MCF 10A (cell line): ENCODE measurements around the gene DYSF. TPM values are rescaled to one million over a fixed set of nuclear protein-coding genes. Genes with fewer than 3 reads are reported as not detected.

Experiments used
- BruUV-seq: library from RNA; stranded (reverse); fragments of 400-500 nt; replicated peaks from 2 replicates; lab custom pipeline; 2021; lab: Mats Ljungman, UMichigan
- CTCF ChIA-PET: fragments of 300-600 bp; sonication (Branson Sonifier 250); formaldehyde crosslinking; extraction: SDS; loops from one replicate; lab custom pipeline; 2021; ENCODE audit warnings: antibody characterized with exemption, inconsistent platforms; lab: Yijun Ruan, JAX
- POLR2A ChIA-PET: fragments of 300-600, 350-650 bp; sonication (Branson Sonifier 250); formaldehyde crosslinking; extraction: SDS; loops from one replicate; lab custom pipeline; 2020; ENCODE audit warnings: antibody characterized with exemption, inconsistent platforms; lab: Yijun Ruan, JAX
- DNase-seq: peaks from one replicate; pipeline ENCODE4 v3.0.0-alpha.2; 2018; ENCODE audit not compliant: unreplicated experiment
- H3K27ac Mint-ChIP-seq: one replicate; pipeline ENCODE4 v1.8.0; 2022; ENCODE audit warnings: mild to moderate bottlenecking, low read depth, mixed read lengths; ENCODE audit not compliant: unreplicated experiment
- H3K27me3 Mint-ChIP-seq: one replicate; pipeline ENCODE4 v1.8.0; 2022; ENCODE audit warnings: mixed read lengths; ENCODE audit not compliant: insufficient read depth, unreplicated experiment
- H3K36me3 Mint-ChIP-seq: one replicate; pipeline ENCODE4 v1.8.0; 2022; ENCODE audit warnings: mild to moderate bottlenecking, moderate library complexity, mixed read lengths; ENCODE audit not compliant: insufficient read depth, unreplicated experiment
- H3K4me1 Mint-ChIP-seq: one replicate; pipeline ENCODE4 v1.8.0; 2022; ENCODE audit warnings: mixed read lengths; ENCODE audit not compliant: insufficient read depth, unreplicated experiment
- H3K4me3 Mint-ChIP-seq: one replicate; pipeline ENCODE4 v1.8.0; 2022; ENCODE audit warnings: mild to moderate bottlenecking, moderate library complexity, mixed read lengths; ENCODE audit not compliant: unreplicated experiment
- H3K9me3 Mint-ChIP-seq: one replicate; pipeline ENCODE4 v1.8.0; 2022; ENCODE audit warnings: mixed read lengths; ENCODE audit not compliant: unreplicated experiment
- CTCF ChIP-seq: fragments of 200-600 bp; IDR thresholded peaks from one replicate; pipeline ENCODE4 v1.8.0; 2022; ENCODE audit warnings: antibody characterized with exemption, mild to moderate bottlenecking; ENCODE audit not compliant: unreplicated experiment
- intact Hi-C: fragments of 100-400 bp; cut with micrococcal nuclease; formaldehyde crosslinking; loops from 2 replicates; pipeline ENCODE4 v1.14.1; 2022
- total RNA-seq: library from RNA; stranded (reverse); gene quantifications from 2 replicates; pipeline ENCODE4 v1.2.3, GENCODE V29; 2022

DYSF gene
- total RNA-seq, 1 experiment from 2014 or later: 2.0 TPM

DNA sequence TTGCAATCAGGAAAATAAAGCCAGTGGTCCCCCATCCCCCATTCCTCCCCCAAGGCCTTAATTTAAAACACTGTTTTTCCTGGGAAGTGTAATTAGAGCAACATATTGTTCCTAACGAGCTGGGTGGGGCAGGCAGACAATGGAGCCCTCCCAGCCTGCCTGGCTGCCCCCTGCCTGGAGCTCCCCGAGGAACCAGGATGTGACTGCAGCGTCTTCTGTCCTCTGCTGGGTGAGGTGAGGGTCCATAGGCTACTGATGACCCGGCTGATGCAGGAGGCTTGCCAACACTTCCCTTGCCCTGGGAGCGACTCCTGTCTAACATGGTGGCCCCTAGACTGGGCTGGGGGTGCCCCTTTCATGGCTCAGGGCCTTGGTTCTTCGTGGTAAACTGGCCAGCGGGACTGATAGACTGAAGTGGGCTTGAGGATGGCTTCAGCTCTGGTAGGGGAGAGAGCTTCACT lies 152.4 kb downstream of the DYSF start:
- no peaks in the 10 kb centered on the region for H3K9me3 Mint-ChIP-seq
- peaks cover 5% of the 10 kb centered on the region for H3K4me1 Mint-ChIP-seq
- ChIA-PET CTCF (interaction anchor here (0.7 to 1.6 kb wide), 3 partner anchors 61 to 374 kb away, joined by 3 to 5 read pairs (median 3); no protein-coding TSS in a partner anchor), POLR2A (no interaction called here)
- no peak overlapping the region for H3K4me3 Mint-ChIP-seq
- H3K27me3 Mint-ChIP-seq: peaks cover 61% of the 10 kb centered on the region
- no peak overlapping the region for H3K27ac Mint-ChIP-seq
- DNase-seq: no peak
- TF ChIP-seq CTCF: no peak
- no peaks in the 10 kb centered on the region for H3K36me3 Mint-ChIP-seq
- BruUV-seq: no TSS peak
- intact Hi-C loops: no loop called here

DNA sequence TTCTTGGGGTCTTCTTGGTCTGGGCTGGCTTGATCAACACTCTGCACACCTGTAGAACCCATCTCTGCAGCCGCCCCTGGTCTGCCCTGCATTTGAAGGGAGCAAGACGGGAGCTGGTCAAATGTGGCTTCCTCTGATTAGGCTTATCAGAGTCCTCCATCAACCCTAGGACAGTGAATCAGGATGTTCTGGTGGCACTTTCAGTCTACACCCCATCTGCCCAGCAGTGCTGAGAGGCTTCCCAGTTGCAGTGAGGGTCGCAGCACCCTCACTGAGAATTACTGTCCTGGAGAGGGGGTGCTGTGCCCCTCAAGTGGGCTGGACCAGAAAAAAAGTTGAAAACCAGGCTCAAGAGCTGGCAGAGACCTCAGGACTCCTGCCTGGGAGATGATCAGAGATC lies 152.9 kb downstream of the DYSF start:
- Mint-ChIP-seq H3K36me3 (no peaks in the 10 kb centered on the region), H3K27me3 (peaks cover 61% of the 10 kb centered on the region), H3K27ac (no peak overlapping the region), H3K9me3 (no peaks in the 10 kb centered on the region), H3K4me3 (no peak overlapping the region), H3K4me1 (peaks cover 5% of the 10 kb centered on the region)
- no TSS peak for BruUV-seq
- no peak for TF ChIP-seq CTCF
- ChIA-PET CTCF (interaction anchor here (0.7 to 1.6 kb wide), 2 partner anchors 191 to 373 kb away, joined by 3 to 5 read pairs; no protein-coding TSS in a partner anchor), POLR2A (no interaction called here)
- intact Hi-C loops: no loop called here
- DNase-seq: no peak

GRCh38 chr2:71607151-71607889 lies 154.0 kb downstream of the DYSF start:
- DNase-seq: no peak
- intact Hi-C loops: no loop called here
- BruUV-seq: no TSS peak
- Mint-ChIP-seq H3K27ac (no peak overlapping the region), H3K4me3 (no peak overlapping the region), H3K4me1 (peaks cover 5% of the 10 kb centered on the region), H3K36me3 (no peaks in the 10 kb centered on the region), H3K9me3 (no peaks in the 10 kb centered on the region), H3K27me3 (peaks cover 52% of the 10 kb centered on the region)
- POLR2A ChIA-PET: no interaction called here
- no peak for TF ChIP-seq CTCF
- CTCF ChIA-PET: interaction anchor here (0.6 to 1.6 kb wide), 3 partner anchors 14 to 378 kb away, joined by 3 to 5 read pairs (median 3); no protein-coding TSS in a partner anchor

GRCh38 chr2:71608034-71608433 lies 154.7 kb downstream of the DYSF start:
- POLR2A ChIA-PET: no interaction called here
- DNase-seq: no peak
- Mint-ChIP-seq H3K9me3 (no peaks in the 10 kb centered on the region), H3K27ac (no peak overlapping the region), H3K4me3 (no peak overlapping the region), H3K27me3 (peaks cover 52% of the 10 kb centered on the region), H3K4me1 (peaks cover 5% of the 10 kb centered on the region), H3K36me3 (no peaks in the 10 kb centered on the region)
- no TSS peak for BruUV-seq
- intact Hi-C loops: no loop called here
- TF ChIP-seq CTCF: no peak
- CTCF ChIA-PET: no interaction called here
